ENCODE data around the gene ZDHHC1. TPM values are rescaled to one million over a fixed set of nuclear protein-coding genes. Genes with fewer than 3 reads are reported as not detected.

ZDHHC1 gene
- total RNA-seq, 2 experiments from 2014 or later = 0.58 to 0.98 TPM

- Mint-ChIP-seq H3K9me3 (ENCODE audit: low read depth) (no peaks in the 10 kb centered on the region), H3K4me1 (peaks cover 9% of the 10 kb centered on the region), H3K27me3 (peaks cover 24% of the 10 kb centered on the region), H3K36me3 (ENCODE audit: low read depth) (no peaks in the 10 kb centered on the region), H3K27ac (no peak overlapping the region), H3K4me3 (no peak overlapping the region)
- intact Hi-C loops (cut with DNase I, micrococcal nuclease) = no loop called here
- ATAC-seq (no peak), DNase-seq (no peak)
- ChIA-PET POLR2A (interaction anchor here (0.6 kb wide), 1 partner anchor 19 kb away, joined by 7 read pairs; no protein-coding TSS in a partner anchor), CTCF (interaction anchor here (0.6 to 1.7 kb wide), 3 partner anchors 8 to 139 kb away, joined by 3 to 6 read pairs (median 3); no protein-coding TSS in a partner anchor)
Observed at GRCh38 chr16:67391424-67392300, 24.6 kb downstream of the ZDHHC1 start.

- no peak overlapping the region for H3K4me3 Mint-ChIP-seq
- no peak overlapping the region for H3K27ac Mint-ChIP-seq
- no peak for ATAC-seq
- H3K4me1 Mint-ChIP-seq = peaks cover 9% of the 10 kb centered on the region
- CTCF ChIA-PET = interaction anchor here (0.6 to 1.7 kb wide), 3 partner anchors 9 to 140 kb away, joined by 3 to 6 read pairs (median 3); no protein-coding TSS in a partner anchor
- no peak for DNase-seq
- H3K36me3 Mint-ChIP-seq (ENCODE audit: low read depth) = no peaks in the 10 kb centered on the region
- peaks cover 23% of the 10 kb centered on the region for H3K27me3 Mint-ChIP-seq
- H3K9me3 Mint-ChIP-seq (ENCODE audit: low read depth) = no peaks in the 10 kb centered on the region
- intact Hi-C loops (cut with DNase I, micrococcal nuclease) = no loop called here
- POLR2A ChIA-PET = interaction anchor here (0.5 kb wide), 1 partner anchor 116 kb away, joined by 5 read pairs; no protein-coding TSS in a partner anchor
Observed at GRCh38 chr16:67390816-67391423, 25.4 kb downstream of the ZDHHC1 start.

DNA sequence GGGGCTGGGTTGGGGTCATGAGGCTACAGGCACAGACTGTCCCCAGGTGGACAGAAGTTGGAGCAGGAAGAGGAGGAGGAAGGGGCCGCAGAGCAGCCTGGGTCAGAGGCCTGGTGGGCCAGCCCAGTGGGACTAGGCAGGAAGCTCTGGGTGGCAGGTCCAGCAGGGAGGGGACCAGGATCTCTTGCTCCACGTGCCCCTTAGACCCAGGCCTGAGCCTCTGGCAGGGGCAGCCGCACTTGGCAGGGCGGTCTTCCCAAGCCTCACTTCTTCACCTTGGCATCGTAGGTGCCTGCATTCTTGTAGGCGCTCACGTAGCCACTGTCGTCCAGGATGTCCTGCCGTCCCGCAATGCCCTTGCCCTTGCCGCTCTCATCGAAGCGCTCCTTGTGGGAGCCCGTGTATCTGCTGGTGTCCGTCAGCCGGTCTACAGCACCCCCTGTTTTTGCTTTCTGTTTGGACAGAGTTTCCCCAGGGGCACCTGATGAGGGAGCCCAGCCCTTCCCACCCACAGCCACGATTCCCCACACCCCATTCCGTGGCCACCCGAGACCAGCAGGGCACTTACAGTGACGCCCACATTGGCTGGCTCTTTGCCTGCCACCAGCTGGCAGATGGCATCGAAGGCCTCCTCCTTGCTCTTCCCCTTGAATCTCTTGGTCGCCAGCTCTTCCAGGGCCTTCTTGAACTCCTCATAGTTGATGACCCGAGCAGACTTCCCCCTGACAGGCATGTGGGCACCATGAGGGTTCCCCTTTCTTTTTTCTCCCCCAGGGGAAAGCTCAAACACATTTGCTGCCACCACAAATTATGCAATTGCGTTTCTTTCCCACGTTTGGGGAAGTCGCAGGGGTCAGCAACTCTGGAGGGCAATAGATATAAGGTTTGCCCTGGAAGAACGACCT is 26.1 kb downstream of the ZDHHC1 start:
- Mint-ChIP-seq H3K27me3 (peaks cover 16% of the 10 kb centered on the region), H3K9me3 (ENCODE audit: low read depth) (no peaks in the 10 kb centered on the region), H3K27ac (no peak overlapping the region), H3K36me3 (ENCODE audit: low read depth) (no peaks in the 10 kb centered on the region), H3K4me3 (no peak overlapping the region), H3K4me1 (peaks cover 14% of the 10 kb centered on the region)
- intact Hi-C loops (cut with DNase I, micrococcal nuclease) = no loop called here
- DNase-seq = no peak
- no peak for ATAC-seq
- ChIA-PET POLR2A (interaction anchor here (0.5 kb wide), 1 partner anchor 116 kb away, joined by 5 read pairs; no protein-coding TSS in a partner anchor), CTCF (interaction anchor here (0.6 to 1.7 kb wide), 2 partner anchors 9 to 291 kb away, joined by 3 to 6 read pairs; no protein-coding TSS in a partner anchor)

DNA sequence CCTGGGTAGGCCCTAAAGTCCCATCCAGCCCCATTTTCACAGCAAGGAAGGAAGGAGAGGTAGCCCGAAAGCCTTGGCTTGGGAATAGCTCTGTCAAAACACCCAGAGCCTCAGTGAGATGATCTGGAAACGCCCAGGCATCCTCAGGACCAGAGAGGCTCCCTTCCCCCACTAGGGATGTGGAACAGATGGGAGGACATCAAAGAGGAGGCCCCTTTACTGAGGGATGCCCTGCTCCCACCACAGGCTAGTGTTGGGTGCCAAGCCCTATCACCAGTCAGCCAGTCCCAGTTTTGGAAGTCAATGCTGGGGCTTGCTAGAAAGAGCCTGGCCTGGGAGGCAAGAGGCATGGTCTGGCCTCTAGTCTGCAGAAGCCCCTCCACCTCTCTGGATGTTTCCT is 27.7 kb downstream of the ZDHHC1 start:
- H3K27ac Mint-ChIP-seq = no peak overlapping the region

GRCh38 chr16:67388191-67388590 is 28.1 kb downstream of the ZDHHC1 start:
- H3K27me3 Mint-ChIP-seq = peaks cover 9% of the 10 kb centered on the region
- intact Hi-C loops (cut with DNase I, micrococcal nuclease) = no loop called here

More for the DNA sequence above, 27.7 kb downstream of the ZDHHC1 start:
- intact Hi-C loops (cut with DNase I, micrococcal nuclease) = no loop called here
- H3K9me3 Mint-ChIP-seq (ENCODE audit: low read depth) = no peaks in the 10 kb centered on the region
- H3K4me1 Mint-ChIP-seq = peaks cover 10% of the 10 kb centered on the region
- ATAC-seq (no peak), DNase-seq (no peak)
- ChIA-PET CTCF (interaction anchor here (0.6 to 0.9 kb wide), 2 partner anchors 10 to 27 kb away, joined by 3 read pairs; no protein-coding TSS in a partner anchor), POLR2A (no interaction called here)
- no peak overlapping the region for H3K4me3 Mint-ChIP-seq
- no peaks in the 10 kb centered on the region for H3K36me3 Mint-ChIP-seq (ENCODE audit: low read depth)
- H3K27me3 Mint-ChIP-seq = peaks cover 9% of the 10 kb centered on the region

GRCh38 chr16:67387479-67388079 is 28.7 kb downstream of the ZDHHC1 start:
- H3K9me3 Mint-ChIP-seq (ENCODE audit: low read depth) = no peaks in the 10 kb centered on the region
- H3K27me3 Mint-ChIP-seq = peaks cover 6% of the 10 kb centered on the region
- no peaks in the 10 kb centered on the region for H3K36me3 Mint-ChIP-seq (ENCODE audit: low read depth)
- peaks cover 9% of the 10 kb centered on the region for H3K4me1 Mint-ChIP-seq
- POLR2A ChIA-PET = no interaction called here
- ATAC-seq = no peak
- intact Hi-C loops (cut with DNase I, micrococcal nuclease) = no loop called here
- DNase-seq = no peak
- no peak overlapping the region for H3K4me3 Mint-ChIP-seq
- CTCF ChIA-PET = no interaction called here
- no peak overlapping the region for H3K27ac Mint-ChIP-seq

More at GRCh38 chr16:67388191-67388590, 28.1 kb downstream of the ZDHHC1 start:
- DNase-seq (no peak), ATAC-seq (no peak)
- Mint-ChIP-seq H3K27ac (no peak overlapping the region), H3K4me1 (peaks cover 9% of the 10 kb centered on the region), H3K36me3 (ENCODE audit: low read depth) (no peaks in the 10 kb centered on the region), H3K4me3 (no peak overlapping the region), H3K9me3 (ENCODE audit: low read depth) (no peaks in the 10 kb centered on the region)
- CTCF ChIA-PET = interaction anchor here (0.6 to 0.9 kb wide), 2 partner anchors 9 to 27 kb away, joined by 3 read pairs; no protein-coding TSS in a partner anchor
- POLR2A ChIA-PET = no interaction called here

- no peak for ATAC-seq
- no peak overlapping the region for H3K4me3 Mint-ChIP-seq
- peaks cover 2% of the 10 kb centered on the region for H3K27me3 Mint-ChIP-seq
- ChIA-PET POLR2A (no interaction called here), CTCF (interaction anchor here (0.5 to 1.5 kb wide), 2 partner anchors 13 to 27 kb away, joined by 3 read pairs; no protein-coding TSS in a partner anchor)
- intact Hi-C loops (cut with DNase I, micrococcal nuclease) = no loop called here
- no peaks in the 10 kb centered on the region for H3K36me3 Mint-ChIP-seq (ENCODE audit: low read depth)
- peaks cover 9% of the 10 kb centered on the region for H3K4me1 Mint-ChIP-seq
- no peak for DNase-seq
- H3K27ac Mint-ChIP-seq = no peak overlapping the region
- no peaks in the 10 kb centered on the region for H3K9me3 Mint-ChIP-seq (ENCODE audit: low read depth)
Observed at GRCh38 chr16:67386861-67387455, 29.3 kb downstream of the ZDHHC1 start.

- no peak overlapping the region for H3K4me3 Mint-ChIP-seq
- H3K4me1 Mint-ChIP-seq = peaks cover 9% of the 10 kb centered on the region
- H3K36me3 Mint-ChIP-seq (ENCODE audit: low read depth) = no peaks in the 10 kb centered on the region
- no peak for ATAC-seq
- H3K27ac Mint-ChIP-seq = no peak overlapping the region
- ChIA-PET CTCF (interaction anchor here (1.0 to 1.8 kb wide), 2 partner anchors 31 to 43 kb away, joined by 3 to 6 read pairs; no protein-coding TSS in a partner anchor), POLR2A (no interaction called here)
- intact Hi-C loops (cut with DNase I, micrococcal nuclease) = no loop called here
- DNase-seq = no peak
- peaks cover 2% of the 10 kb centered on the region for H3K27me3 Mint-ChIP-seq
- no peaks in the 10 kb centered on the region for H3K9me3 Mint-ChIP-seq (ENCODE audit: low read depth)
Observed at GRCh38 chr16:67384778-67385510, 31.3 kb downstream of the ZDHHC1 start.

DNA sequence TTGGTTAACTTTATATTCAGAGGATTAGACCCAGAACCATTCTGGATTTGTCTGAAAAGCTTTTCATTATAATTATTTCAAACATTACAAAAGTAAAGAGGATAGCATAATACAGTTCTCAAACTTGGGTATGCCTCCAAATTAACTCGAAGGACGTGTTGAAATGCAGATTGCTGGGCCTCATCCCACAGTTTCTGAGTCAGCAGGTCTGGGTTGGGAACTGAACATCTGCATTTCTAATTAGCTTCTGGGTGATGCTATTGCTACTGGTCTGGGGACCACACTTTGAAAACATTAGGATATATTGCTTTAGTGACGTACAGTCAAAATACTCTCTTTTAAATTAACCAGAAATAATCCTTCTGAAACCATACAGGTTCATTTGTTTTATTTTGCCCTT is 33.0 kb downstream of the ZDHHC1 start:
- H3K4me3 Mint-ChIP-seq = no peak overlapping the region
- ChIA-PET CTCF (interaction anchor here (0.8 kb wide), 1 partner anchor 88 kb away, joined by 3 read pairs; no protein-coding TSS in a partner anchor), POLR2A (no interaction called here)
- intact Hi-C loops (cut with DNase I, micrococcal nuclease) = no loop called here
- H3K4me1 Mint-ChIP-seq = peaks cover 9% of the 10 kb centered on the region
- no peaks in the 10 kb centered on the region for H3K36me3 Mint-ChIP-seq (ENCODE audit: low read depth)
- no peaks in the 10 kb centered on the region for H3K27me3 Mint-ChIP-seq
- no peak for DNase-seq
- H3K27ac Mint-ChIP-seq = no peak overlapping the region
- H3K9me3 Mint-ChIP-seq (ENCODE audit: low read depth) = no peaks in the 10 kb centered on the region
- ATAC-seq = no peak

DNA sequence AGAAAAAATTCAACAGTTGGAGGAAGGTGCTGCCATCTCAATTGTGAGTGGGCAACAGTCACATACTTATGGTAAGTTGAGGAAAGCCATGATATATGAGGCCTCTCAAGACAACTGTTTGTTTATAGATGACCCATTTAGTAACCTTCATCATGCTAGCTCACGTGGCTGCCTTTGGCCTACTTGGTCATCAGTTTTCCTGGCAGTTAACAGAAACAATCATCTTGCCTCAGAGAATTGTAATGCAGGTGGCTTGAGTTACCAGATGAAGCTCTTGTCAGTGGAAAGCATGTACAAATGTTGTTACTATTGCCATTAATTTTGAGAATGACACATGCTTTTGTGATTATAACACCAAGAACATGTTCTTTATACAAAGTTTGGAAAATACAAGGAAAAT is 37.6 kb downstream of the ZDHHC1 start:
- Mint-ChIP-seq H3K36me3 (ENCODE audit: low read depth) (no peaks in the 10 kb centered on the region), H3K4me1 (no peaks in the 10 kb centered on the region), H3K27me3 (peaks cover 4% of the 10 kb centered on the region), H3K4me3 (no peak overlapping the region), H3K9me3 (ENCODE audit: low read depth) (no peaks in the 10 kb centered on the region), H3K27ac (no peak overlapping the region)
- DNase-seq (no peak), ATAC-seq (no peak)
- intact Hi-C loops (cut with DNase I, micrococcal nuclease) = loop anchor here in 1 of 2 experiments (2.0 kb wide), 1 partner anchor 22 kb away; no protein-coding TSS in a partner anchor
- ChIA-PET POLR2A (no interaction called here), CTCF (interaction anchor here (1.3 kb wide), 1 partner anchor 10 kb away, joined by 3 read pairs; no protein-coding TSS in a partner anchor)

Measured in activated CD4-positive, alpha-beta T cell treated with anti-CD3 and anti-CD28 coated beads for 36 hours (primary cell).